ENCODE results near the gene ACOXL.

Gene ACOXL

DNA sequence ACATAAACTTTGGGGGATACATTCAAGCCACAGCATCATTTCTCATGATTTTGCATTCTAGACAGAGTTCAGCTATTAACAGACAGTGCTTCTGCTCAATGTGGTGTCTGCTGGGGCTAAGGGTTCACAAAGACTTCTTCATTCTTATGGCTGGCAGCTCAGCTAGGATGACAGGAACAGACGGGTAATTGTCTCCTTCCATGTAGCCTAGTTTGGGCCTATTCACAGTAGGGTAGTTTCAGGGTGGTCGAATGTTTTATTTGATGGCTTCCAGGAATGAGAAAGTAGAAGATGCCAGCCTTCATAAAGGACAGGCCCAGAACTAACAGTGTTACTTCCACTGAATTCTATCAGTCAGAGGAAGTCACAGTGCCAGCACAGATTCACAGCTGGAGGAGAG is 362.3 kb downstream of the ACOXL start:
- no peak for DNase-seq

DNA sequence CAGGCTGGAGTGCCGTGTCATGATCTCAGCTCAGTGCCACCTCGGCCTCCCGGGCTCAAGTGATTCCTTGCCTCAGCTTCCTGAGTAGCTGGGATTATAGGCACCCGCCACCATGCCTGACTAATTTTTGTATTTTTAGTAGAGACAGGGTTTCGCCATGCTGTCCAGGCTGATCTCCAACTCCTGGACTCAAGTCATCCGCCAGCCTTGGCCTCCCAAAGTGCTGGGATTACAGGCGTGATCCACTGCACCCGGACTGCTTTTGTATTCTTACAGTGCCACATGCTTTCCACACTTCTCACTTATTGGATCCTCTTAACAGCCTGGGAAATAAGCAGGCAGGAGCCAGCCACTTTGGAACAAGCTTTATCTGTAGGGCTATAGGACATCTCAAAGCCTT is 363.1 kb downstream of the ACOXL start:
- no peak for DNase-seq

DNA sequence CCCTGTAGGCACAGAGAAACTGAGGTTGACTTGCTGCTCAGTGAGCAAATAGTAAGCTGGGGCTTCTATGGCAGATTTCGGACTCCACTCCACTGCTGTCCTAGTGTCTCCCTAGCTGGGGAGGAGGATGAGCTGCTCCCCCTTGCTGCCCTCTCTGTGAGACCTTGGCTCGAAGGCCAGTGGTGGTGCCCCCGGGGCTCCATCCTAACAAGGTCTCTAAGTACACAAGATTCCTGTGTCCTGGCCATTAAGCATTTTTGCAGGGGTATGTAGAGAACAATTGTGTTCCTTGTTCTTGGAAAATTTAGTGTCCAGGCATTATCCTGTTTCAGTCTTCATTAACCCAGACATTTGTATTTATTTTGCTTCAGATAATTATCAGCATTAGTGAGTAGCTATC is 367.0 kb downstream of the ACOXL start:
- DNase-seq: no peak

DNA sequence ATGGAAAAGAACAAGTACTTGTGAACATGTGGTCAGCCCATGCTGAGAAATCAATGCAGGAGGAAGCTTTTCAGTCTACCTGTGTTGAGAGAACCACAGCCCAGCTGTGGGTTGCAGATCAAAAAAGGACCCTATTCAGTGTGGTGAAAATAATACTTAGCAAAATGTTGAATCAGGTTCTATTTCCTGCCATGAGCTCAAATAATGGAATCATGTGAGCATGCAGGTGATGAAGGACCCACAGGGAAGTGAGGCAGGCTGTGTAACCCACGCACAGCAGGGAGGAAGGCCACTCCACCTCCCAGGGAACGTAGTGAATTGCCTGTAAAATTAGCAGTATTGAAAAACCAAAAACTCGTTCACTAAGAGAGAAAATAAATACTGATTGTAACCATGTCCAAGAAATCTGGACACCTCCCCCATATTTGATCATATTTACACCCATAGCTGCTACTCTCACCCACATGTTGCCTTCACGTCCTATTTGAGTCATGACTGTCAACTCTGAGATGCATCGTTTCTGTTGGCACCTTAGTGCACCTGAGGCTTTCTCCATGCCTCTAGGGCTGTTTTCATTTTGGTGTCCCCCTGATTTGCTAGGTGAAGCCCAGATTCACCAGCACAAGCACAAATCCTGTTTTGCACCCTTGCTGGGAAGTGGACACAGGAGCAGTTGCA is 367.9 kb downstream of the ACOXL start:
- DNase-seq: no peak

DNA sequence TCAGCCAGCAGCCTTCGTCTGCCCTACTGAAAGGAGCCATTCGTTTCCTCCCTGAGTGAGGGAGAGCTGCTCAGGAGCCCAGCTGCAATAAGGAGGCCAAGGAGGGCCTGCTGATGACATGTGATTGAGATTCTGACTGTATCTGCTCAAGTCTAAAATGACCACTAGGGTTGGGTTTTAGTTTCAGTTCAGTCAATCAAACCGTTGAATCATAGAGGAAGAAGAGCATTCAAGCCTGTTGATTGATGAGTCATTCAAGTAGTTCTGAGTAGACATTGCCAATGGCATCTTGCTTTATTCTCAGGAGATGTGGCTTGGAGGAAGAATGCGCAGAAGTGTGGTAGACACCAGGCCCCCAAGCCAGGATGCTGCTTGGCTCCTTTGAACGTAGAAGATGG is 368.4 kb downstream of the ACOXL start:
- DNase-seq: no peak

DNA sequence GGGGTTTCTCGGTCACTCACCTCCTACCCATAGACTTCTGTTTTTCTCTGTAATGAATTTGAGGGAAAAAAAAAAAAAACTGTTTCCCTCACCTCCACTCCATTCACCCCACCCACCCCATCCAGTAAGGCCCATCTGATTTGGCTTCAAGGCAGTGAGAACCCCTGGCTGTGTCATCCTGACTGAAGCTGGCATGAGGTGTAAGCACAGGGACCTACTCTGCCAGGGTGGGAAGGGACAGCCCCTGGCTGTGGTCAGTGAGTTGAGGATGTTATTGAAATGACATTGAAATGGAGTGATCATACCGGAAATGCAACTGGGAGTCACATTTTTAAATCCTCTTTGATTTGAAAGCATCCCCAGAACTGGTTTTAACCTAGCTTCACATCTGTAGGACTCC is 369.2 kb downstream of the ACOXL start:
- no peak for DNase-seq

DNA sequence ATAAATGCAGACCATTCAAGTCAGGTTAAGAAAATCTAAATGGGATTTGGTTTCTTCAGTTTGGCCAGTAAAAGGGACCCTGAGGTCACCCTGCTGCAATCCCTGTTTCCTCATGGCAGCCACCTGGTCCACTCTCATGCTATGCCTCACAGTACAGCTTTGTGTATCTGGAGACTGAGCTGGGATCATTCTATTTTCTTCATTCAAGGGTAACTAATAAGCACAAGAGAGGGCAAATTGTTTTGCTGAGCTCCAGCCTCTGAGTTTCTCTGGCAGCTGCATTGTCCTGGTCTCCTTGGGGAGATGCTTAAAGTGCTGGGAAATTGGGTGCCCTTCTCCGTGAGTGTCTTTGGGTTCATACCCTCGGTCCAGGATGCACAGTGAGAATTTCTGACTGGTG is 369.8 kb downstream of the ACOXL start:
- DNase-seq: no peak

DNA sequence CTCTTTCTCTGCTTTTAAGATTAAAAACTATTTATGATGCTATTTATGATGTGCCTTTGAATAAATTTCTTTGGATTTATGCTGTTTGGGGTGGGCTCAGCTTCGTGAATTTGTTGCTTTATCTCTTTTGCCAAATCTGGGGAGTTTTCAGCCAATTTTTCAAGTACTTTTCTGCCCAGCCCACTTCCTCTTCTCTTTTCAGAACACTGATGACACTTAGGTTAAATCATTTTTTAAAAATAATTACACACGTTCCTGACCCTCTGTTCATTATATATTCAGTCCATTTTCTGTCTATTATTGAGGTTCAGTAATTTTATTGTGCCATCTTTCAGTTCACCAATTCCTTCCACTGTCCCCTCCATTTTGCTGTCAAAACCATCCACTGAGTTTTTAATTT is 373.6 kb downstream of the ACOXL start:
- DNase-seq: no peak

DNA sequence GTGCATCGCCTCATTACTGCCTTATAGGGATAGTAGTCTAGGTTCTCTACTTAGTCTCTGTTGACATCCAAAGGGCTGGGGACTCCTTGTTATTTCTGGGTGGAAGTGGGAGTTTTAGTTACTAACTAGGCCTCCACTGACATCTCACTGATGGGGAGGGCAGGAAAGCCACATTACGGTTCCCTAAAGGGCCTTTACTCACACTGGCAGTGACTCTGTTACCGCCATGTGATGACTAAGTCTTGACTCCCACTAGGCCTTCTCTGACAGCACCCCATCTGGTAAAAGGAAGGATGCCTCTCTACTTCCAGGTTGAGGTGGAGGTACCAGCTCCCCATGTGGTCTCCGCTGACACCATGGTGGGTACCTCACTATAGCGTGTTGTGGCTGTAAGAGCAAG is 374.3 kb downstream of the ACOXL start:
- DNase-seq: no peak

DNA sequence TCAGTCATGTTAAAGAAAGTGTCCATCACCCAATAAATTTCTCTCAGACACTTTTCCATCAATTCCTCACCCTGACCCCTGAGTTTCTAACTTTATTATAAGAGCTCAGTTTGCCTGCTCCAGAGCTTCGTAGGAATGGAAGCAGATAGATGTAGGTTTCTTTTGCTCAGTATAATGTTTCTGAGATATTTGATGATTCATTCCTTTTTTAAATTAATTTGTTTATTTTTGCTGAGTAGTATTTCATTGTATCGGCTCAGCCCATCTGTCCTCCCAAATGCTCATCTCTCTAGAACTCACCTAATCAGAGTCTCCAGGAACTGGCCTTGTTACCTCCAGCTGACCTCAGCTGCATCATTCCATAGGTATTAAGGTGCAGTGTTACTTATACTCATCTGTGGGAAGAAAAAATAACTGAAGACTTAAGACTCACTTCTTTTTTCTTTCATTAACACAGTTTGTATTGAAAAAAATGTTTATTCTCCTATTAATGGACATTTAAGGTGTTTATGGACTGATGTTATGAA is 376.4 kb downstream of the ACOXL start:
- no peak for DNase-seq

DNA sequence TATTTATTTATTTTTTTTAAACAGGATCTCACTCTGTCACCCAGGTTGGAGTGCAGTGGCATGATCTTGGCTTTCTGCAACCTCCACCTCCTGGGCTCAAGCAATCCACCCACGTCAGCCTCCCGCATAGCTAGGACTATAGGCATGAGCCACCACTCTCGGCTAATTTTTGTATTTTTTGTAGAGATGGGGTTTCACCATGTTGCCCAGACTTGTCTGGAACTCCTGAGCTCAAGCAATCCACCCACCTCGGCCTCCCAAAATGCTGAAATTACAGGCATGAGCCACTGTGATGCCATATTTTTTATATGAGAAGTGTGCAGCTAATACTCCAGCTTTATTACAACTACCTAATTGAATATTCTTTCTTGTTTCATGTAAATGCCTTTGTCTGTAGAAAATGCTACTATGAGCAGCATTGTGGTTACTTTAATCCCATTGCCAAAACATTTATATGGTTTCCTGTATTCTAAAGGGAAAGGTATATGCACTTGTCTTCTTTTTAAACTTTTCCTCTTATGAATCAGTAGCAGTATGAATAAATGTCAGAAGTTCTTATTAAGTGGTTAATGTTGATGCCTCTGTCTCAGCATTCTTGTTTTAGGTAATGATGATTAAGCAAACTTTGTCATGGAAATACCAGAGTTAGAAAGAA is 378.9 kb downstream of the ACOXL start:
- DNase-seq: no peak

DNA sequence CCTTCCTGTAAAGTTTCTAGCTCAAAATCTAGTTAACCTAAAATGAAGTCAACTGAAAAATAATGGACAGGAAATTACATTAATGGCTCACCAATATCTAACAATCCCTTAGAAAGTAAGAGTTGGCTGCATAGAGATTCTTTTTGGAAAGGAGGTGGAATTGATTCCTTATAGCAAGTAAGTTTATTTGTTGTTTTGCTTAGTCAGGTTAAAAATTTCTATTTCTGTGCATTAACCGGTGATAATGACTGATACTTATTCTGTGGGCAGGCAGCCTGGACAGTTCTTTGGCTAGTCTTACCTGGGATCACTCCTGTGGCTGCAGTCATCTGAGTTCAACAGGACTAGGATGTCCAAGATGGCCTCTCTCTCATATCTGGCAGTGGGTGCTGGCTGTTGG is 381.5 kb downstream of the ACOXL start:
- no peak for DNase-seq

DNA sequence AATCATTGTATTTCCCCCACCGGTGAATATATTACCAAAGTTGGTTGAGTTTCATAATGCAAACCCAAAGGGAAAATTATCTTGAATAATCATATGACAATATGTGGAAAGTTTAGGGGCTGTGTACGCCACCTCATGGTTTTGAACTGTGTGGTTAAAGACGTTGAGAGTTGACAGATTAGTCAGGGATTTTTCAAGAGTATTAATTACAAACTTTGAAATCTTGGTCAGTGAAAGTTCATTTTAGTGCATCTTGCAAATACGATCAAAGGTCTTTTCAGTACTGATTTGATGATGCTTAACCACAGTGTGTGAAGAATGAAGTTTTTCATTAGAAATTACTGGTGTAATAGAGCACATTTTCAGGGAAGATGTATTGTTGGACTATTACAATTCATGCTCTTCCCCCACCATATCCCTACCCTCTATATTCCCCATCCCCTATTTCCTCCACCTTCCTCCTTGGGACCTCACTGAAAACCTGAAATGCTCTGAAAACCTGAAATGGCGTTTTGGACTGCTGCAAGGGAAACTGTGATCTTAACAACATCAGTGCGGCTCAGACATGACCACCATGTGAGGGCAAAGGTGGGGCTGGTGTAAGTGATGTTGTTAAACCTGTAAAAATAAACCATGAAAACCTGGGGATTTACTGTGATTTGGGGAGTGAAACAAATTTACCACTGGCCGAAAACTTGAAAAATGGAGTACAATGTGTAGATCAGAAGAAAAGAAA is 383.8 kb downstream of the ACOXL start:
- DNase-seq: no peak

DNA sequence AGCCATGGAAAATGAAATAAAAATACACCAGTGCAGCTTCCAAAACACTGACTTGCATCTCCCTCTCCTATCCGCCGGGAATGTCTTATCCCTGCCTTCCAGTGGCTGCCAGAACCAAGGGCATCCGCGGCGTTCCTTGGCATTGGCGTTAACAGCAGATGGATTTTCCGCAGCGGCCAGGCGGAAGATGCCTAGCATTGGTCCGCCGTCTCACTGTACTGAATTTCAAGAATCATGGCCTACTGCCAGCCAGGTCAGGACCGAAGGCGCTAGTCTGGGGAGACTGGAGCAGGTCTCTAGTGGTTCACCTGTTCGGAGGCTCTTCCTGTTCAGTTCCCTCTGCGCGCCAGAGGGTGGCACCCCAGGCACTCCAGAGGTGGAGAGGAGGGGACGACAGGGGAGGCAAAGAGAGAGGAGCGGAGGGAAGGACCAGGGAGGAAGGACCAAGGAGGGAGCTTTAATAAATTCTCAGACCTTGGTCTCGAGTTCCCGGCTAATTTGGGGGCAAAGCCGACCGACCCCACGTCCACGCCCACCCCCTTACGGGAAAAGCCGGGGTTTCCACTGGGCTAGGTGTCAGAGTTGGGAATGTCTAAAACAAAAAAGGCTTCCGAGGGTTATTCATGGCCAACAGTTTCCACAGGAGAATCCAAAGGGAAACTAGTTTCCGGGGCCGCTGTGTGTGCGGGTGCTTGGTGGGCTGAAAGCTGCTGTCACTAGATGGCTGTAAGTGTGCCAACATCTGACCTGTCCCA is 384.6 kb downstream of the ACOXL start:
- peak; percentile 80 for DNase-seq

DNA sequence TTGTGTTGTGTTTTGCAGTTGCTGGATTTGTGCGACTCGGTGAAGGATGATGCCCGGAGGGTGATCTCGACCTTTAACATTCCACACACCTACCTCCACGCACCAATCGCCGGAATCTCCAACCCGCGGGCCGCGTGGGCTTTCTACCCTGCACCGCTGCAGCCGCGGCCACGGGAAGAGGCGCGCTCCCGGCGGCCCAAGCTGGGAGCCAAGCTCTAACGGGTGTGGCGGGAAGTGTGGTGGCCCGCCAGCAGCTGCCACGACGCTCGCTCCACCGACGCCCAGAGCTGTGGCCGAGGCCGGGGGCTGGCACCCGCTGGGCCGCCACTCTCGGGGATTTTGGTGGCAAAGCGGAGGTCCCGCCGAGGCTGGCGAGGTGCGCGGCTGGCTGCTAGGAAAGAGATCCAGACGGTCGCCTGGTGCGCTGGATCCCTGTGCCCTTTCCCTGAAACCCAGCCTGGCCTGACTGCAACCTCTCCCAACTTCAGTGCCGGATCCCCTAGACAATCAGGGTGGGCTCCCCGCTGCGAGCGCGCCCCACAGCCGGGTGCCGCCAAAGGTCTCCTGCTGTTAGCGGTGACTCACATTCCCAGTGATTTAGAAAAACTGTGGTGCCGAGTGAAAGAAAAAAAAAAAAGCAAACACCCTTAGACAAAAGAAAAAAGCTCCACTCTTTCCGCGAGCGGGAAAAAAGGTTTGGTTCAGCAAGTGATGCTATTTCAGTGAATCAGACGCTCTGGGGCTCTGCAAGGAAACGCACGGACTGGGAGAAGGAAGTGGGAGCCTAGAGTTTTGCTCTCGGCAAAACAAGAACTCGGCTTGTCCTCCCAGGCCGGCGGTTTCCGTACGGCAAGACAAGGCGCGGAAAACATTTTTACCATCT is 385.5 kb downstream of the ACOXL start:
- peak; percentile 73 for DNase-seq

DNA sequence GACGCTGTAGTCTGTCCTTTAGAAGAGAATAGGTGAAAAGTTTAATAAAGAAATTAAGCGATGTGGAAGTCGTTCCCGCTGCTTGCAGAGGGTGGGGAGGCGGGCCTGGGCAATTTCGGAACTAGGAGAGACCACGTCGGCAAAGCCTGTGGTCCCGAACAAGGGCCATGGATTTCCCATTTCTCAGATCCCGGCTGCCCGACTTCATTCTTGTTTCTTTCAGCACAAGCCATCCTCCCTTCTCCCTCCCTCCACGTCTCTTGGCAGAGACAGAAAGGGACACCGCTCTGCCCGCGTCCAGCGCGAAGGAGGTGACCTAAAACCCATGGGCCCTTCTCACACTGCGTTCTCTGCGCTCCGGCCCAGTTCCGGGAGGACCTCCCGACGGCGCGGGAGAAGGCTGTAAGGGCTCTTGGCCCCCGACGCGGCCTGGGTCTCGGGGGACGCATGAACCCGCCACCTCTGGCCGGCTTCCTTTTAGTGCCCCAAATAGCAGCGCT is 386.2 kb downstream of the ACOXL start:
- peak; percentile 77 for DNase-seq

DNA sequence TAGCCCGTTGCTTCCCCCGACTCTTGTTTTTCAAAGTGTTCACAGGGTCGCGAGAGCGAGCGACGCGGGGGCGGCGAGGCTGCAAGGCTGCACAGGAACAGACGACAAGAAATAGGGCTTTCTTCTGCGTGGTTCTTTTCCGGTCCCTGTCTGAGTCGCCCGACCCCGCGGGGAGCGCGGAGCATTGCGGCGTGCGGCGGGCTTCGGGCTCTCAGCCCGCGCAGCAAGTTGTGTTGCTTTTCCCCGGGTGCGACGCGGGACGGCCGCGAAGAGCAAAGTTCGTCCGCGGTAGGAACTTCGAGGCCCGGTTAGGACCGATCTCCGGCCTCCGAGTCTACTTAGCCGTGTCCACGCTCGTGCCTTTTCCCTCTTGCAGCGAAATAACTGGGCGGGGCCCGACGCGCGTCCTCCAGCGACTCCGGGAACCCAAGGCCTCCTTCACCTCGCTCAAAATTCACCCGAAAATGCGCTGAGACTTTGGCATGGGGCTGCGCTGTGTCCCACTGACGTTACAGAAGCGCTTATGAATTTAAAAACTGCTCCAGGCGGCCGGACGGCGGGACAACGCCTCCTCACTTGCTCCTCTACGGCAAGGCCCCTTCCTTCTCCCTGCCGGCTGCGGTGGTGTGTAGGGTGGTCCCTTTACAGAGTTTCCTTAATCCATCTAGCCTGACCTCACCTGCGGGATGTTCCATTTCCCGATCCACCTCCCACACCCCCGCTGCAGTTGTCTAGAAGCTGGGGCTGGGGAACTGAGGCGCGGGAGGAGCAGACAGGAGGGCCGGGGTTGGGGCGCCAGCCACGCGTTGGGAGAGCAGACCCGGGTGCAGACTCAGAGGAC is 386.8 kb downstream of the ACOXL start:
- peak; percentile 73 for DNase-seq

DNA sequence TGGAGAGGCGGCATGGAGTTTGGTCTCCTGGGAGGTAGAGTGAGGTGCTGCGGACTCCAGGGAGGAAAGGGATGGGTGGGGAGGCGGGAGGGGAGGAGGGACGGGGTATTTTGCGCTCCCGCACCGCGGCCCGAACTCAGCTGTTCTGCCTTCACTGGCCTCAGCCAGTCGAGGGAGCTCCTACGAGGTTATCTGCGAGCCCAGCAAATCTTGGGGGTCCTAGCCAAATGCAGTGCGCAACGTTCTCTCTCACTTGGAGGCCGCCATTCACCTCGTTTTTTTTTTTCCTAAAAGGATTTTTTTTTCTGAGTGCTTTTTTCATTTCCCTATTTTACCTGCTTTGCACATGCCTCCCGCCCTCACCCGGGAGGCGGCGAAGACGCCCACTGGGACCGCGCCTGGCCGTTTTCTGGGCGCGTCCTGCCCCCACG is 387.5 kb downstream of the ACOXL start:
- no peak for DNase-seq

DNA sequence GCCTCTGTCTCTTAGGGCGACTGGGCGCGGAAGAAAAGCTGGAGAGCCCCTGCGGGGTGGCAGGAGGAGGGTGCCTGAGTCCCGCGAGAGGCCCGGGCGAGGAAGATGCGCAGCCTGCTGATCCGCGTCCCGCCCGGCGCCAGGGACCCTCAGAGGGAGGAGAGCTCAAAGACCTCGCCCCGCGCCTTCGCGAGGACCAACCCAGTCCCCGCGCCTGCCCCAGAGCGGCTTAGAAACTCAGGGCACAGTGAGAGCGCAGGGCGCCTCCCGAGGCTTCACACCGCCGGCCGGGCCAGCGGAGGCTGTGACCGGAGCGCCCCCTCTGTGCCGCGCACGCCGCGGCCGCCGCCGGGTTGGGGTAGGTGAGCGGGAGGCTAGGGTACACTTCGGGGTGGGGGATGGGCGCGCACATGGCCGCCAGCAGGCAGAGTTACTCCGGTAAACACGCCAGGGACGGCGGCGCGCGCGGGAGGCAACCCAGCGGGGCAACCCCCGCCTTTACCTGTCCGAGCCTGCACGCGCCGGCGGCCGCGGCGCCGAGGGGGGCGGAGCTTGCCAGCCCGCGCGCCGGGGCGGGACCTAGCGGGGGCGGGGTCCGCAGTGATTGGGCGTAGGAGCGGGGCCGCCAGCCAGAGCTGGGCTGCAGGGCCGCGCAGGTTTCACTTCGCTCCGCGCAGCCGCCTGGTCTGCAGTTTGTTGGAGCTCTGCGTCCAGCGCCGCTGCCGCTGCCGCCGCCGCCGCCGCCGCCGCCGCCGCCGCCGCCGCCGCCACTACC is 388.1 kb downstream of the ACOXL start, which contains the start of gene BCL2L11:
TSS of gene BCL2L11 (plus strand) at position 662 of the 775 bp plus-strand sequence. CDS start 2,832 bp downstream, outside the sequence.
- peak; percentile 96 for DNase-seq
